HG03159 (cell line): ENCODE data around the gene PLPP6.

Experiments used
- ATAC-seq: cut with Tn5 transposase; IDR thresholded peaks from one replicate; pipeline ENCODE4 v1.9.1; 2021; ENCODE audit warnings: mild to moderate bottlenecking, moderate library complexity; ENCODE audit not compliant: unreplicated experiment

The PLPP6 gene

GRCh38 chr9:4690144-4690543 lies 28.1 kb downstream of the PLPP6 start:
- ATAC-seq = peak; percentile 44

GRCh38 chr9:4691795-4692194 lies 29.7 kb downstream of the PLPP6 start:
- no peak for ATAC-seq

GRCh38 chr9:4700091-4700490 lies 38.0 kb downstream of the PLPP6 start:
- ATAC-seq = no peak

- ATAC-seq = no peak
Measured at GRCh38 chr9:4700932-4701331, 38.8 kb downstream of the PLPP6 start.

GRCh38 chr9:4701526-4701925 lies 39.4 kb downstream of the PLPP6 start:
- no peak for ATAC-seq

- ATAC-seq = no peak
Measured at GRCh38 chr9:4704129-4704528, 42.0 kb downstream of the PLPP6 start.

- no peak for ATAC-seq
Measured at GRCh38 chr9:4706021-4706420, 43.9 kb downstream of the PLPP6 start.

- no peak for ATAC-seq
Measured at GRCh38 chr9:4706971-4707622, 45.0 kb downstream of the PLPP6 start.

GRCh38 chr9:4709380-4709779 lies 47.3 kb downstream of the PLPP6 start:
- ATAC-seq = no peak

GRCh38 chr9:4713849-4714248 lies 51.8 kb downstream of the PLPP6 start:
- ATAC-seq = no peak

GRCh38 chr9:4714266-4715016 lies 52.3 kb downstream of the PLPP6 start:
- no peak for ATAC-seq
